ENCODE results near the gene STAP2.

The STAP2 gene

GRCh38 chr19:4327252-4327876 lies 11.3 kb downstream of the STAP2 start:
- DNase-seq (ENCODE audit: low read depth in 2 of 2) = peak; percentile 57 to 82

- DNase-seq (ENCODE audit: low read depth in 2 of 2) = no peak
Measured at GRCh38 chr19:4326837-4327251, 11.8 kb downstream of the STAP2 start.

- DNase-seq (ENCODE audit: low read depth in 2 of 2) = no peak
Measured at GRCh38 chr19:4326215-4326836, 12.3 kb downstream of the STAP2 start.

- DNase-seq (ENCODE audit: low read depth in 2 of 2) = no peak
Measured at GRCh38 chr19:4324228-4324627, 14.4 kb downstream of the STAP2 start.

GRCh38 chr19:4323692-4324091 lies 14.9 kb downstream of the STAP2 start:
- DNase-seq (ENCODE audit: low read depth in 2 of 2) = no peak

- DNase-seq (ENCODE audit: low read depth in 2 of 2) = no peak
Measured at GRCh38 chr19:4322942-4323665, 15.5 kb downstream of the STAP2 start.

- DNase-seq (ENCODE audit: low read depth in 2 of 2) = no peak
Measured at GRCh38 chr19:4320419-4320818, 18.2 kb downstream of the STAP2 start.

GRCh38 chr19:4319067-4319718 lies 19.4 kb downstream of the STAP2 start:
- no peak for DNase-seq (ENCODE audit: low read depth in 2 of 2)

GRCh38 chr19:4318460-4318859 lies 20.2 kb downstream of the STAP2 start:
- DNase-seq (ENCODE audit: low read depth in 2 of 2) = no peak

GRCh38 chr19:4316956-4317355 lies 21.7 kb downstream of the STAP2 start:
- no peak for DNase-seq (ENCODE audit: low read depth in 2 of 2)

- DNase-seq (ENCODE audit: low read depth in 2 of 2) = no peak
Measured at GRCh38 chr19:4313847-4314490, 24.7 kb downstream of the STAP2 start.

- DNase-seq (ENCODE audit: low read depth in 2 of 2) = no peak
Measured at GRCh38 chr19:4310247-4311121, 28.1 kb downstream of the STAP2 start.

GRCh38 chr19:4305659-4306058 lies 33.0 kb downstream of the STAP2 start:
- no peak for DNase-seq (ENCODE audit: low read depth in 2 of 2)

- no peak for DNase-seq (ENCODE audit: low read depth in 2 of 2)
Measured at GRCh38 chr19:4305257-4305612, 33.4 kb downstream of the STAP2 start.

- DNase-seq (ENCODE audit: low read depth in 2 of 2) = peak; percentile 75 to 77
Measured at GRCh38 chr19:4304538-4305256, 33.9 kb downstream of the STAP2 start, which contains the start of gene FSD1. Gene FSD1 (plus strand): TSS chr19:4304598. CDS start chr19:4304747, 149 bp downstream.

GRCh38 chr19:4303819-4304537 lies 34.6 kb downstream of the STAP2 start:
- no peak for DNase-seq (ENCODE audit: low read depth in 2 of 2)

GRCh38 chr19:4302243-4302640 lies 36.4 kb downstream of the STAP2 start, which contains the start of gene TMIGD2:
Gene TMIGD2 (minus strand): TSS chr19:4302389. CDS start chr19:4302385, 4 bp downstream.
- no peak for DNase-seq (ENCODE audit: low read depth in 2 of 2)

- no peak for DNase-seq (ENCODE audit: low read depth in 2 of 2)
Measured at GRCh38 chr19:4301590-4302242, 36.9 kb downstream of the STAP2 start.

- DNase-seq (ENCODE audit: low read depth in 2 of 2) = no peak
Measured at GRCh38 chr19:4300589-4300988, 38.0 kb downstream of the STAP2 start.
